Iris pigment epithelial cell (primary cell): ENCODE results near the gene GMPPA.
A peak's percentile ranks its signal among the peaks of the same experiment; 100 is the strongest.

Experiments used
- DNase-seq: peaks from one replicate; pipeline ENCODE4 v3.0.0-alpha.2; 2011; ENCODE audit warnings: low read depth

GMPPA gene

GRCh38 chr2:219506802-219507526 is 8.3 kb downstream of the GMPPA start:
- DNase-seq = no peak

- no peak for DNase-seq
Observed at GRCh38 chr2:219507581-219508443, 9.1 kb downstream of the GMPPA start.

- DNase-seq = no peak
Observed at GRCh38 chr2:219508444-219508734, 9.7 kb downstream of the GMPPA start.

GRCh38 chr2:219508971-219509779 is 10.5 kb downstream of the GMPPA start:
- no peak for DNase-seq

GRCh38 chr2:219509780-219510511 is 11.3 kb downstream of the GMPPA start:
- peak; percentile 55 for DNase-seq

GRCh38 chr2:219510512-219511135 is 11.9 kb downstream of the GMPPA start:
- DNase-seq = no peak

- no peak for DNase-seq
Observed at GRCh38 chr2:219511547-219512325, 13.0 kb downstream of the GMPPA start.

- no peak for DNase-seq
Observed at GRCh38 chr2:219512524-219513216, 14.0 kb downstream of the GMPPA start.

- no peak for DNase-seq
Observed at GRCh38 chr2:219513787-219514186, 15.1 kb downstream of the GMPPA start.

- DNase-seq = no peak
Observed at GRCh38 chr2:219514196-219514761, 15.6 kb downstream of the GMPPA start, which contains the start of gene ASIC4. ASIC4 (plus strand) TSS chr2:219514482; CDS start chr2:219514725, 243 bp downstream.

- no peak for DNase-seq
Observed at GRCh38 chr2:219514836-219515235, 16.1 kb downstream of the GMPPA start.

GRCh38 chr2:219515874-219516629 is 17.4 kb downstream of the GMPPA start:
- DNase-seq = no peak

GRCh38 chr2:219516888-219517287 is 18.2 kb downstream of the GMPPA start:
- DNase-seq = no peak

- DNase-seq = no peak
Observed at GRCh38 chr2:219517954-219518778, 19.5 kb downstream of the GMPPA start.

GRCh38 chr2:219519526-219519916 is 20.8 kb downstream of the GMPPA start:
- no peak for DNase-seq

GRCh38 chr2:219520079-219520478 is 21.4 kb downstream of the GMPPA start:
- no peak for DNase-seq

- DNase-seq = peak; percentile 38
Observed at GRCh38 chr2:219521066-219521880, 22.6 kb downstream of the GMPPA start.
